Hepatocyte (in vitro differentiated cells): ENCODE data around the gene TLCD2. TPM values are rescaled to one million over a fixed set of nuclear protein-coding genes. Genes with fewer than 3 reads are reported as not detected.
A peak's percentile ranks its signal among the peaks of the same experiment; 100 is the strongest.

Source experiments
- DNase-seq: peaks from one replicate; pipeline ENCODE4 v3.0.0-alpha.2; 2016; ENCODE audit warnings: low spot score
- H2AFZ ChIP-seq: fragments of 200-600 bp; sonication (generic); 2 replicates; pipeline ENCODE4 v1.6.0; 2016; ENCODE audit warnings: antibody characterized with exemption, mild to moderate bottlenecking
- H3K27ac ChIP-seq: fragments of 200-600 bp; sonication (generic); 2 replicates; pipeline ENCODE4 v1.5.1; 2016; ENCODE audit warnings: mild to moderate bottlenecking
- H3K27me3 ChIP-seq: fragments of 200-600 bp; sonication (generic); 2 replicates; pipeline ENCODE4 v1.6.1; 2016
- H3K36me3 ChIP-seq: fragments of 200-600 bp; sonication (generic); replicated peaks from 2 replicates; pipeline ENCODE4 v1.5.1; 2016; ENCODE audit warnings: low read depth; ENCODE audit not compliant: insufficient read depth
- H3K4me1 ChIP-seq: fragments of 200-600 bp; sonication (generic); 2 replicates; pipeline ENCODE4 v1.5.1; 2016; ENCODE audit warnings: mild to moderate bottlenecking, moderate library complexity; ENCODE audit not compliant: insufficient read depth
- H3K4me2 ChIP-seq: fragments of 200-600 bp; sonication (generic); 2 replicates; pipeline ENCODE4 v1.6.0; 2016
- H3K4me3 ChIP-seq: fragments of 200-600 bp; sonication (generic); 2 replicates; pipeline ENCODE4 v1.5.1; 2016; ENCODE audit warnings: mild to moderate bottlenecking
- H3K79me2 ChIP-seq: fragments of 200-600 bp; sonication (generic); 2 replicates; pipeline ENCODE4 v1.6.0; 2017; ENCODE audit warnings: mild to moderate bottlenecking
- H3K9me2 ChIP-seq: fragments of 200-600 bp; sonication (generic); replicated peaks from 2 replicates; pipeline ENCODE4 v1.6.0; 2017; ENCODE audit warnings: mild to moderate bottlenecking; ENCODE audit not compliant: insufficient read depth
- H3K9me3 ChIP-seq: fragments of 200-600 bp; sonication (generic); 2 replicates; pipeline ENCODE4 v1.5.1; 2016; ENCODE audit warnings: low read depth, mild to moderate bottlenecking
- H4K20me1 ChIP-seq: fragments of 200-600 bp; sonication (generic); 2 replicates; pipeline ENCODE4 v1.6.0; 2016; ENCODE audit warnings: mild to moderate bottlenecking; ENCODE audit not compliant: insufficient read depth, poor library complexity, severe bottlenecking
- EZH2 ChIP-seq: fragments of 200-600 bp; sonication (generic); IDR thresholded peaks from 2 replicates; pipeline ENCODE4 v1.6.1; 2016; ENCODE audit warnings: antibody characterized with exemption, mild to moderate bottlenecking, borderline replicate concordance
- EZH2phosphoT487 ChIP-seq: fragments of 200-600 bp; sonication (generic); IDR thresholded peaks from one replicate; pipeline ENCODE4 v1.6.1; 2018; ENCODE audit warnings: antibody characterized with exemption, mild to moderate bottlenecking, low read depth, moderate library complexity; ENCODE audit not compliant: unreplicated experiment, severe bottlenecking
- WGBS: methylation state at CpG from one replicate; pipeline ENCODE4 v1.1.6; 2016; ENCODE audit warnings: low lambda C conversion rate; ENCODE audit errors: missing lambda C conversion rate; 5-methylcytosine and 5-hydroxymethylcytosine counted together
- polyA plus RNA-seq: library from polyadenylated mRNA; unstranded; fragments of >200 nt; fragmentation: Nextera tagmentation; extraction: Ambion mirVana; gene quantifications from 2 replicates; pipeline ENCODE4 v1.2.1, GENCODE V29; 2016
- total RNA-seq: library from RNA; depleted of rRNA; stranded (reverse); fragments of >200 nt; gene quantifications from 2 replicates; pipeline ENCODE4 v1.2.3, GENCODE V29; 2014
- TF ChIP-seq, protein P1 (sequence below): fragments of 200-600 bp; sonication (generic); IDR thresholded peaks from 2 replicates; pipeline ENCODE4 v1.5.1; 2016; ENCODE audit warnings: antibody characterized with exemption, mild to moderate bottlenecking; ENCODE audit not compliant: poor library complexity

Gene TLCD2
- total and polyA plus RNA-seq, 2 experiments from 2014 or later, result 2.0 to 4.5 TPM

DNA sequence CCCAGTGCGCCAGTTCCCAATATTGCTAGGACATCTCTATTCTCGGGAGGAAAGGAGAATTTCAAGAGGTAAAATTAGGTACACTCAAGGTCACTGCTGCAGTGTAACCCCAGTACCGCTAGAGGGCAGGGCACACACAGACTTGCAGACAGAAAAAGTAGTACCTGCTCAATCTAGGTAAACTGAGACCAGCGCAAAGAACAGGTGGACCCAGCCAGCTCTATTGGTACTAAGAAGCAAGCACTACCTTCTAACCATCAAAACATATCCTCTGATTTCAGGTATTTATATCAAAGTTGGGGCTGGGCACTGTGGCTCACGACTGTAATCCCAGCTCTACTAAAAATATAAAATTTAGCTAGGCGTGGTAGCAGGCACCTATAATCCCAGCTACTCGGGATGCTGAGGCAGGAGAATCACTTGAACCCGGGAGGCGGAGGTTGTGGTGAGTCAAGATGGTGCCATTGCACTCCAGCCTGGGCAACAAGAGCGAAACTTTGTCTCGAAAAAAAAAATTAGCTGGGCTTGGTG is 10.7 kb upstream of the TLCD2 start:
- Histone ChIP-seq H3K27me3 (no peaks in the 10 kb centered on the region), H3K4me2 (no peak overlapping the region), H2AFZ (no peak overlapping the region), H3K9me3 (no peaks in the 10 kb centered on the region), H3K36me3 (no peaks in the 10 kb centered on the region), H3K4me1 (peaks cover 25% of the 10 kb centered on the region), H3K27ac (no peak overlapping the region), H3K4me3 (no peak overlapping the region), H3K9me2 (no peaks in the 10 kb centered on the region), H3K79me2 (peaks cover 15% of the 10 kb centered on the region), H4K20me1 (no peaks in the 10 kb centered on the region)
- WGBS, result 50% methylated on average over 11 of the region's 11 CpGs
- TF ChIP-seq EZH2, result no peak
- TF ChIP-seq, protein P1, sequence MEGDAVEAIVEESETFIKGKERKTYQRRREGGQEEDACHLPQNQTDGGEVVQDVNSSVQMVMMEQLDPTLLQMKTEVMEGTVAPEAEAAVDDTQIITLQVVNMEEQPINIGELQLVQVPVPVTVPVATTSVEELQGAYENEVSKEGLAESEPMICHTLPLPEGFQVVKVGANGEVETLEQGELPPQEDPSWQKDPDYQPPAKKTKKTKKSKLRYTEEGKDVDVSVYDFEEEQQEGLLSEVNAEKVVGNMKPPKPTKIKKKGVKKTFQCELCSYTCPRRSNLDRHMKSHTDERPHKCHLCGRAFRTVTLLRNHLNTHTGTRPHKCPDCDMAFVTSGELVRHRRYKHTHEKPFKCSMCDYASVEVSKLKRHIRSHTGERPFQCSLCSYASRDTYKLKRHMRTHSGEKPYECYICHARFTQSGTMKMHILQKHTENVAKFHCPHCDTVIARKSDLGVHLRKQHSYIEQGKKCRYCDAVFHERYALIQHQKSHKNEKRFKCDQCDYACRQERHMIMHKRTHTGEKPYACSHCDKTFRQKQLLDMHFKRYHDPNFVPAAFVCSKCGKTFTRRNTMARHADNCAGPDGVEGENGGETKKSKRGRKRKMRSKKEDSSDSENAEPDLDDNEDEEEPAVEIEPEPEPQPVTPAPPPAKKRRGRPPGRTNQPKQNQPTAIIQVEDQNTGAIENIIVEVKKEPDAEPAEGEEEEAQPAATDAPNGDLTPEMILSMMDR, result peak; percentile 99
- peak; percentile 73 for DNase-seq

DNA sequence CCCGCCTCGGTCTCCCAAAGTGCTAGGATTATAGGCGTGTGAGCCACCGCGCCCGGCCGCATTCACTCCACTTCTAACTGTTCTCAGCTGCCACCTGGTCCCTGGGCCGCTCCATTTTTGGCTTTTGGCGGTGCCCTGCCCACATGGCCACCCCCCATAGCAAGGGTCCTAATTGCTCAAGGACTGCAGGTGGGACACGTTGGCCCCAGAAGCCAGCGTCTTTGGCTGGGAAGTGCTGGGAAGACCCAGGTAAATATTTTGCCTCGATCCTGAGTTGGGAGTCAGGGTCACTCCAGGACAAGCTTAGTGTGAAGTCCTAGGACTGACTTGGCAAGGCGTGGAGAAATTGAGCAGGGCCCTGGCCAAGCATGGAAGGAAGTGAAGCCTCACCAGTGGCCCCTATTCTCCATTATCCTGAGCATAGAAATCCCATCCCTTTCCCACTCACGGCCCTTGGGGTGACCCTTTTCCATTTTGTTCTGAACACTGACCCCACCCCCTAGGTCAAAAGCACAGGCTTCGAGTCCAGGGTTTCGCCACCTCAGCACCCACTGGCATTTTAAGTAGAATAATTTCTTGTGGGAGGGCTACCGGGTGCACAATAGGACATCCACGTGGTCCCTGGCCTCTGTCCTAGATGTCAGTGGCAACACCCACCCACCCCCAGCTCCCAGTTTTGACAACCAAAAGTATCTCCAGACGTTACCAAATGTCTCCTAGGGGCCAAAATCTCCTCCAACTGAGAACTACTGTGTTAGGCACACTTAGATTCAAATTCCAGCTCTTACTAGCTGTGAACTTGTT is 8.4 kb upstream of the TLCD2 start:
- Histone ChIP-seq H3K36me3 (no peaks in the 10 kb centered on the region), H3K27me3 (no peaks in the 10 kb centered on the region), H3K9me2 (no peaks in the 10 kb centered on the region), H3K27ac (peak overlapping the region; percentile 95), H4K20me1 (peaks cover 12% of the 10 kb centered on the region), H3K4me3 (no peak overlapping the region), H3K4me1 (peaks cover 20% of the 10 kb centered on the region), H3K79me2 (peaks cover 13% of the 10 kb centered on the region), H3K9me3 (no peaks in the 10 kb centered on the region), H2AFZ (no peak overlapping the region), H3K4me2 (peak overlapping the region; percentile 73)
- TF ChIP-seq, protein P1, result no peak
- no peak for TF ChIP-seq EZH2
- no peak for TF ChIP-seq EZH2phosphoT487
- WGBS, result 84% methylated on average over 19 of the region's 19 CpGs
- DNase-seq, result peak; percentile 8

DNA sequence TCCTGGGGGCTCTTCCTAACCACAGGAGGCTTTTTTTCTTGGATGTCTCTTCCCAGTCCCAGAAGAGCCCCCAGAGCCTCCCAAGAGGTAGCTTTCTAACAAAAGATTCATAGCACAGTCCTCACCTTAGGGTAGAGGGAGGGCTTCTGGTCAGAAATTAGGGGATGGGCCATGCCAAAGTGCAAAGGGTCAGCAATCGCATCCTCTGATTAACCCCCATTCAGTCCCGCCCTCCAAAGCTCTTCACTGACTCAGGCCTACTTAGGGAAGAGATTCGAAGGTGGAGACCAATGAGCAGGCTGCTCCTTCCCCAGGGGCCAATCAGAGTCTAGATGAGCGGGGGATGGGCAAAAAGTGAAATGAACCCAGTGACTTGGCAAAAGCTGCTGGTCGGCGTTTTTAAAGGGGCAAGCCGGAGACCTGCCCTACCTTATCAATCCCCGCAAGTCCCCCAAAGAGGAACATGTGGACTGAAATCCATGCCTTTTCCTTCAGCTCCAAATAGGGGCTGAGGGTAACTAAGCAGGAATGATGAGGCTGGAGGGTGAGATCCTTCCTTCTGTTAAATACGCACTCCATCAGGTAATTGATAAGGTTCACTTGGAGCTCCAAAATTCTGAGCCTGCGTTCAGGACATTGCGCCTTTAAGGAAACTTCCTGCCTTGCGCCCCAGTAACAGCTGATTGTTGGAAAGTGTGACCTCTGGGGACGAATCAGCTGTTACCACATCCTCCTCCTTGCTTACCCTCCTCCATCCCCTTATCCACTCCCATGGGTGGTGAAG is 6.9 kb upstream of the TLCD2 start:
- TF ChIP-seq, protein P1, result no peak
- TF ChIP-seq EZH2phosphoT487, result no peak
- no peak for TF ChIP-seq EZH2
- H3K27ac ChIP-seq, result peak overlapping the region; percentile 95
- peaks cover 22% of the 10 kb centered on the region for H3K4me1 ChIP-seq
- DNase-seq, result peak; percentile 98
- peak overlapping the region; percentile 13 for H3K4me3 ChIP-seq
- H3K4me2 ChIP-seq, result peak overlapping the region; percentile 73
- peak overlapping the region; percentile 0 for H2AFZ ChIP-seq
- H3K9me2 ChIP-seq, result no peaks in the 10 kb centered on the region
- WGBS, result 4% methylated on average over 13 of the region's 13 CpGs
- H3K9me3 ChIP-seq, result no peaks in the 10 kb centered on the region
- no peaks in the 10 kb centered on the region for H3K36me3 ChIP-seq
- peaks cover 23% of the 10 kb centered on the region for H3K79me2 ChIP-seq
- no peaks in the 10 kb centered on the region for H3K27me3 ChIP-seq
- peaks cover 25% of the 10 kb centered on the region for H4K20me1 ChIP-seq
